Iris pigment epithelial cell (primary cell): ENCODE results near the gene DPEP2.
"Not testable (repeated sequence)": the region's sequence is repeated elsewhere in the genome, so short reads cannot be mapped to it uniquely, and the experiment has no call there.

Experiments
- DNase-seq: peaks from one replicate; pipeline ENCODE4 v3.0.0-alpha.2; 2011; ENCODE audit warnings: low read depth

The DPEP2 gene, protein sequence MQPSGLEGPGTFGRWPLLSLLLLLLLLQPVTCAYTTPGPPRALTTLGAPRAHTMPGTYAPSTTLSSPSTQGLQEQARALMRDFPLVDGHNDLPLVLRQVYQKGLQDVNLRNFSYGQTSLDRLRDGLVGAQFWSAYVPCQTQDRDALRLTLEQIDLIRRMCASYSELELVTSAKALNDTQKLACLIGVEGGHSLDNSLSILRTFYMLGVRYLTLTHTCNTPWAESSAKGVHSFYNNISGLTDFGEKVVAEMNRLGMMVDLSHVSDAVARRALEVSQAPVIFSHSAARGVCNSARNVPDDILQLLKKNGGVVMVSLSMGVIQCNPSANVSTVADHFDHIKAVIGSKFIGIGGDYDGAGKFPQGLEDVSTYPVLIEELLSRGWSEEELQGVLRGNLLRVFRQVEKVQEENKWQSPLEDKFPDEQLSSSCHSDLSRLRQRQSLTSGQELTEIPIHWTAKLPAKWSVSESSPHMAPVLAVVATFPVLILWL

DNA sequence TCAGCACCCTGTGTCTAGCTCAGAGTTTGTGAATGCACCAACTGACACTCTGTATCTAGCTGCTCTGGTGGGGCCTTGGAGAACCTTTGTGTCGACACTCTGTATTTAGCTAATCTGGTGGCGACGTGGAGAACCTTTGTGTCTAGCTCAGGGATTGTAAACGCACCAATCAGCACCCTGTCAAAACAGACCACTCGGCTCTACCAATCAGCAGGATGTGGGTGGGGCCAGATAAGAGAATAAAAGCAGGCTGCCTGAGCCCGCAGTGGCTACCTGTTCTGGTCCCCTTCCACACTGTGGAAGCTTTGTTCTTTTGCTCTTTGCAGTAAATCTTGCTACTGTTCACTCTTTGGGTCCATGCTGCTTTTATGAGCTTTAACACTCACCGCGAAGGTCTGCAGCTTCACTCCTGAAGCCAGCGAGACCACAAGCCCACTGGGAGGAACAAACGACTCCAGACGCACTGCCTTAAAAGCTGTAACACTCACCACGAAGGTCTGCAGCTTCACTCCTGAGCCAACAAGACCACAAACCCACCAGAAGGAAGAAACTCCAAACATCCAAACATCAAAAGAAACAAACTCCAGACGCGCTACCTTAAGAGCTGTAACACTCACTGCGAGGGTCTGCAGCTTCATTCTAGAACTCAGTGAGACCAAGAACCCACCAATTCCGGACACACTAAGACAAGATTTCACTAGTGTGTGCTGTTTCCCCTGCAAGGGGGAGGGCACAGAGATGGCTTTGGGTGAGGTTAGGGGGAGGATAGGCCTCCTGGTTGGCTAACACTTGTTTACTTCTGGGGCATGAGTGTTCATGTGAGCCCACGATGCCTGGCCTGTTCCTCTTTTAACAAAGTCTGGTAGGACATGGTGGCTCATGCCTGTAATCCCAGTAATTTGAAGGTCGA is at the start of gene DPEP2:
TSS of gene DPEP2 (minus strand) at position 706 of the 910 bp plus-strand sequence. CDS start 6,272 bp downstream, outside the sequence.
- DNase-seq, result not testable (repeated sequence)

DNA sequence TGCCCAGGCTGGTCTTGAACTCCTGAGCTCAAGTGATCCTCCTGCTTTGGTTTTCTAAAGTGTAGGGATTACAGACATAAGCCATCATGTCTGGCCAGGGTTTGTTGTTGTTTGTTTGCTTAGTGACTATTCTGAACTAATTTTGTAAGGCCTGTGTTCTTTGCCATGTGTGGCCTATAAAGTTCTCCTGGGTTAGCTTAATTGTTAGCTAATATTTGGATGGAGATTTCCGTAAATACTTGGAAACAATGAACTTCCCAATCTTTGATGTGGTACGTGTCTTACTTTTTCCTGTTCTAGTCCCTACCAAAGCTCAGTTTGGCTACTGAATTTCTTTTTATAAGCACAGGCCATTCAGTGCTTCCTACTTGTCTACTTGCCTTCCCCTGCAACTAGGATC is 48.7 kb upstream of the DPEP2 start:
- DNase-seq, result no peak

DNA sequence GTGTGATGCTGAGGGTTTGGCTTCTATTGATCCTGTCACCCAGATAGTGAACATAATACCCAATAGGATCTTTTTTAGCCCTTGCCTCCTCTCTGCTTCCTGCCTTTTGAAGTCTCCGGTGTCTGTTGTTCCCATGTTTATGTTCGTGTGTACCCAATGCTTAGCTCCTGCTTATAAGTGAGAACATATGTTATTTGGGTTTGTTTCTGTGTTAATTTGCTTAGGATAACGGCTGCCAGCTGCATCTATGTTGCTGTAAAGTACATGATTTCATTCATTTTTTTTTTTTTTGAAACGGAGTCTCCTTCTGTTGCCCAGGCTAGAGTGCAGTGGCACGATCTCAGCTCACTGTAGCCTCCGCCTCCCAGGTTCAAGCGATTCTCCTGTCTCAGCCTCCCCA is 46.8 kb upstream of the DPEP2 start:
- DNase-seq, result no peak

DNA sequence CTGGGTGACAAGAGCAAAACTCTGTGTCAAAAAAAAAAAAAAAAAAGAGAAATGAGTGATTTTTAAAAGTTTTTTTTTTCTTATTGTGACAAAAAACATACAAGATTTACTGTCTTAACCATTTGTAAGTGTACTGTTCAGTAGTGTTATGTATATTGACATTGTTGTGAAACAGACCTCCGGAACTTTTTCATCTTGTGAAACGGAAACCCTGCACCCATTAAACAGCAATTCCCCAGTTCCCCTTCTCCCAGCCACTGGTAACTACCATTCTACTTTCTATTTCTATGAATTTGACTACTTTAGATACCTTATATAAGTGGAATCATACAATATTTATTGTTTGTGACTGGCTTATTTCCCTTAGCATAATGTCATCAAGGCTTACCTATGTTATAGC is 42.5 kb upstream of the DPEP2 start:
- DNase-seq, result no peak

DNA sequence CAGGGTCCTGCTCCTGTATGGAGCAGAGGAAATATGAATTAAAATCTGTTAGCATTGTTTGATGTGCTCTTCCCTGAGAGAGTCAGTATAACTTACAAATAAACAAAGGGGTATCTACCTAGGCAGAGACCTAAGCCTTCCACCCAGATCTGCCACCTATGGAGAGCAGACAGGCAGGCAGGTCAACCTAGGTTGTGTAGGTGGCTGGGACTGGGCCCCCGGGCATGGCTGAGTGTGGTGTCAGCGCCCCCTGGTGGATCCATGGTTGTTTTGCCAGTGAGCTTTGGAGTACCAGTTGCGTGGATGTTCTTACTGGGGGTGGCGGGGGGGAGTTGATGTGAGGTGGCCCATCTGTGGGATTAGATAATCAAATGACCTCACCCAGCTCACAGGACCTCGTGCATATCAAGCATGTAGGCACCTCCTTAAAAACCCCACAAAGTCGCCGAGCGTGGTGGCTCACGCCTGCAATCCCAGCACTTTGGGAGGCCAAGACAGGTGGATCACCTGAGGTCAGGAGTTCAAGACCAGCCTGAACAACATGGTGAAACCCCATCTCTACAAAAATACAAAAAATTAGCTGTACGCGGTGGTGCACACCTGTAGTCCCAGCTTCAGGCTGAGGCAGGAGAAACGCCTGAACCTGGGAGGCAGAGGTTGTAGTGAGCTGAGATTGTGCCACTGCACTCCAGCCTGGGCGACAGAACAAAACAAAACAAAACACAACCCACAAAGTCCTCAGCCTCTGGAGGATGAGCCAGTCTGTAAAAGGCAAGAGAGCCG is 41.4 kb upstream of the DPEP2 start:
- DNase-seq, result peak; percentile 57

DNA sequence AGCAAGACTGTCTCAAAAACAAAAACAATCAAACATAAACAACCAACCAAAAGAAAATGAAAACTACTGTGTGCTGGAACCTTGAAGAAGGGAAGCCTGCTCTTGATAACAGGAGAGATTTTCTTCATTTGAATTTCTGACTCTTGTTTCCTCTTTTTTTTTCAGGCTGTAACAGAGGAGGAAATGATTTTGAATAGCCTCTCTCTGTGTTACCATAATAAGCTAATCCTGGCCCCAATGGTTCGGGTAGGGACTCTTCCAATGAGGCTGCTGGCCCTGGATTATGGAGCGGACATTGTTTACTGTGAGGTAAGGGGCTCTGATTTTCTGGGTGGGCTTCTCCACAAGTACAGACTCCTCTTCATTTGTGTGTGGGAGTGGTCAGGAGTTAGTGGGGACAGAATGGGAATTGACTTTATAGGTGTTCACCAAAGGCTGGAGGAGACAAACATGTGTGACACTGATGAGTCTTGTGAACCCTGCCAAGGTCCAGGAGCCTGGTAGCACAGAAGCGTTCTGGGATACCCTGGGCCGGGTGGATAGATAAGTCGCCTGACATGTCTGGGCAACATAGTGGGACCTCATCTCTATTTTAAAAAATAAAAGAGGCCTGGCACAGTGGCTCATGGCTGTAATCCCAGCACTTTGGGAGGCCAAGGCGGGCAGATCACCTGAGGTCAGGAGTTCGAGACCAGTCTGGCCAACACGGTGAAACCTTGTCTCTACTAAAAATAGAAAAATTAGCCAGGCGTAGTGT is 38.7 kb upstream of the DPEP2 start:
- no peak for DNase-seq

DNA sequence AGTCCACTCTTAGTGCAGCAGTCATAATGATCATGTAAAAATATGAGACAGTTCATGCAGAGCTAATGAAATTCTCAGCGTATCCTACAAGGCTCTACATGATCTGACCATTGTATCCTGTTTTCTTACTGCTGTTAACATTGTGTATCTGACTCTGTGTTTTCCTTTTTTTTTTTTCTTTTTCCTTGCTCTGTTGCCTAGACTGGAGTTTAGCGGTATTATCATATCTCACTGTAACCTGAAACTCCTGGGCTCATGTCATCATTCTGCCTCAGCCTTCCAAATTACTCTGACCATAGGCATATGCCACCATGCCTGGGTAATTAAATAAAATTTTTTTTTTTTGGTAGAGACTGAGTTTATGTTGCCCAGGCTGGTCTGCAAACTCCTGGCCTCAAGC is 35.9 kb upstream of the DPEP2 start:
- DNase-seq, result no peak

DNA sequence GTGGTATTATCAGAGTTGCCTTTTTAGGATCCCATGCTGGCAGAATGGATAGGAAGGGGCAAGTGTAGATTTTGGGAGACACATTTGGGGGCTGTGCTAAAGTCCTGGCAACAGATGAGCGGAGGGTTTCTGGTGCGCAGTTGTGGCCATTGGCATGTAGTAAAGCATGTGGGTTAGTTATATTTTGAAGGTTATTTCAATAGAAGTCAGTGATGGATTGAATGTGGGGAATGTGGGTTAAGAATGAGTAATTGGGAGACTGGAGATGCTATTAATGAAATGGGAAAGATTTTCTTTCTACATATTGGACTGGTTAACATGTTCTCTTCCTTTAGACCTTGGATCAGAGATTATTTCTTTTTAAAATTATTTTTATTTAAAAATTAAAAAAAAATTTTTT is 33.8 kb upstream of the DPEP2 start:
- no peak for DNase-seq

DNA sequence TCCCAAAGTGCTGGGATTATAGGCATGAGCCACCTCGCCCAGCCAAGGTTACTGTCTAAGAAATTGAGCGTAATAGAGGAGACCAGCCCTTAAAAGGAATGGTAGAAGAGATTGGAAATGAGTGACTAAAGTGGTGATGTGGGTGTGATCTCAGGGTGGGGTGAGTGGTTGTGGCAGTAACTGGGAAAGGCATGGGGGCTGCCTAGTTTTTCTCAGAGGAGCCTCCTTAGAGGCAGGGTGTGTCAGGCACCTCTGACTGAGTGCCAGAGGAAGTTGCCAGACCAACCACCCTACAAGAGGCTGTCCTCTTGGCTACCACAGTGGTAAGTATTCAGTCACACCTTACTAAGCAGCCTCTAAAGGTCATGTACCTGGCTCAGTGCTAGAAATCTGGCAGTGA is 32.7 kb upstream of the DPEP2 start:
- DNase-seq, result peak; percentile 14

DNA sequence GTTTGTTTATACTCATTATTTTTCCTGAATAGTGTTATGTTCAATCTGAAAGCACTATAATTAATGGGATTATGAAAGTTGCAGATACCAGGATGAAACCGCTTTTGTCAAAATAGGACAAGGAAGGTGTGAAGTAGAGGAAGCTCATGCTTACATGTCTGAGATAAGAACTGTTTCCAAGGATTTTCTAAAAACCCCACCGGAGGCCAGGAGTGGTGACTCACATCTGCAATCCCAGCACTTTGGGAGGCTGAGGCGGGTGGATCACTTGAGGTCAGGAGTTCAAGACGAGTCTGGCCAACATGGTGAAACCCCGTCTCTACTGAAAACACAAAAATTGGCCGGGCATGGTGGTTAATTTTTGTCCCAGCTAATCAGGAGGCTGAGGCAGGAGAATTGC is 30.8 kb upstream of the DPEP2 start:
- peak; percentile 81 for DNase-seq

DNA sequence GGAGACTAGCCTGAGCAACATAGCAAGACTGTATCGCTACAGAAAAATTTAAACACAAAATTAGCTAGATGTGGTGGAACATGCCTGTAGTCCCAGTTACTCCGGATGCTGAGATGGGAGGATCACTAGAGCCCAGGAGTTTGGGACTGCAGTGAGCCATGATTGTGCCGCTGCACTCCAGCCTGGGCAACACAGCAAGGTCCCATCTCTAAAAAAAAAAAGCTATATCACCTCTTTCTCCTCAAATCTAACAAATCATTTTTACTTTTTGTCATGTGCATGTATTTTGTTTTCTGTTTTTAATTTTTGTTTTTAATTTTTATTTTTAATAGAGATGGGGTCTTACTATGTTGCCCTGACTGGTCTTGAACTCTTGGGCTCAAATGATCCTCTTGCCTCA is 29.7 kb upstream of the DPEP2 start:
- DNase-seq, result no peak

DNA sequence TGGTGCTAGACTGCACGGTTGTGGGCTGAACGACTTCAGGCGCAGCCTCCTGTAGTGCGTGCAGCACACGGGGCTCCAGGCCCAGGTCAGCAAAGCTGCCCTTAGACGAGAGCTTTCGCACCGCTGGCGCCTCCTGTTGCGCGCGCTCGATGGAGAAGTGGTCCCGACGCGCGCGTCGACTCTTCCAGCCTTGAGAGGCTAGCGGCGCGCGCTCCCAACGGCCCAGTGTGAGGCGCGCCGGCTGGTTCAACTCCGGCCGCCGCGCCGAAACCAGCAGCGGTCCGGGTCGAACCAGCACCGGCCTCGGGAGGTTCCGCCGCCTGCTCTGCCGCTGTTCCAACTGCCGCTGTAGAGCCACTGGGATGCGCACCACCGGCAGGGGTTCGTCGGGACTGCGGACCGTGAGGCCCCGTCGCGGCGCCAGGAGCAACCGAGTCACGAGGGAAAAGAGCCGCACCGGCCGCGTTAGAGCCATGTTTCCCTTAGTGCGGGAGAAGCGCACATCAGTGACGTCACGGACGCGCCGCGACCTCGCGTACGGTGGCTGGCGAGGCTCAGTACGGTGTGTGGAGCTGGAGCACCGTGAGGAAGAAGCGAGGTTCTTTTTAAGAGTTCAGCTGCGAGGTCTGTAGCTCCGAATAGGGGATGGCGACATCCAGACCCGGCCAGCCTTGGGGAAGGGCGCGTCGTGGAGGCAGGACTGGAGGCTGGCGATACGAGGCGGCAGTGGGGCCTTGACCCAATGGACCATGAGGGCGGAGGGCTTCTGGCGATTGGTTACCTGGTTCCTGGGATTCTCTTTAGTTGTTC is 23.6 kb upstream of the DPEP2 start, which contains the start of the genes DDX28 and DUS2:
TSS of gene DDX28 (minus strand) at position 505 of the 810 bp plus-strand sequence. CDS start at position 475, 30 bp downstream.
TSS of gene DUS2 (plus strand) at position 557 of the 810 bp plus-strand sequence. CDS start 14,740 bp downstream, outside the sequence.
- DNase-seq, result peak; percentile 94

DNA sequence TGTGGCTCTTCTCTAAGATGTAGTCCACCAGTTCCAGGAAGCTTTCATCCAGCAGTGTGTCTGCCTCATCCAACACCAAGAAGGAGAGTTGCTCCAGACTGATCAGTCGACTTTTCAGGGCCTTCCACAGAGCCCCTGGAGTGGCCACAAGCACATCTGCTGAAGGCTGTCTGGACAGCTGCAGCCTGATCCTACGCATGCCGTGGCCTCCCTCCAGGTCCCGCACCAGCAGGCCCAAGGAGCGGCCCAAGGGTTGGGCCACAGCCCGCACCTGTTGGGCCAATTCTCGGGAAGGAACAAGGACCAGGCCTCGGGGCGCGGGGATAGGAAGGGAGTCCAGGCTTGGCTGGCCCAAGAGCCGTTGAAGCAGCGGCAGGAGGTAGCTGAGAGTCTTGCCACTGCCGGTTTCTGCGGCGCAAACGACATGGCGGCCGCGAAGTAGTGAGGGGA is 23.0 kb upstream of the DPEP2 start:
- DNase-seq, result no peak

DNA sequence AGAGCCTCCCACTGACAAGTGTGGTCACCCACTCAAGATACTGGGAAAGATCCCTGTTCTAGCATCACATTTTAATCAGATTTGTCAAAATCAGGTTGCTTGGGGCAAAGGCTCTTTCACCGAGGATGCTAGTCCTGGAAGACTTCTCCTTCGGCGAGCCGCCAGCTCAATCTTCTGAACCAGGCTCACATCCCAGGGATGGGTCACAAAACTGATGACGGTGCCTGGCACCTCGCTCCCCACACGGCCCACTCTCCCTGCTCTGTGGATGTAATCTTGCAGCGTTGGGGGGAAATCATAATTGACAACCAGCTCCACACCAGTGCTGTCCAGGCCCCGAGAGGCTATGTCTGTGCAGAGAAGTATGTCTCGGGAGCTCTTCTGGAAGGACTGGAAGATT is 22.2 kb upstream of the DPEP2 start:
- DNase-seq, result no peak

DNA sequence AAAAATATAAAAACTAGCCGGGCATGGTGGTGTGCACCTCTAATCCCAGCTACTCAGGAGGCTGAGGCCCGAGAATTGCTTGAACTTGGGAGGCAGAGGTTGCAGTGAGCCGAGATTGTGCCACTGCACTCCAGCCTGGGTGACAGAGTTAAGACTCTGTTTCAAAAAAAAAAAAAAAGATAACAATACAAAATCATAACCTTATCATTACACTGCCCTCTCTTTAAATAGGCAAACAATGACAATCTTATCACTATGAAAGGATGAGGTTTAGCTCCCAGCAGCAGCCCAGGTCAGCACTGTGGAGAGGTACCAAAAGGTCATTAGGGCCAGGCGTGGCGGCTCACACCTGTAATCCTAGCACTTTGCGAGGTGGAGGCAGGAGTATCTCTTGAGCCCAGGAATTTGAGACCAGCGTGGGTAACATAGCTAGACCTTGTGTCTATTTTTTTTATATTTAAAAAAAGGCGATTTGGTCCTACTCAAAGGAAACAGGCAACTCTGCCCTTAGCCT is 19.9 kb upstream of the DPEP2 start:
- DNase-seq, result no peak

DNA sequence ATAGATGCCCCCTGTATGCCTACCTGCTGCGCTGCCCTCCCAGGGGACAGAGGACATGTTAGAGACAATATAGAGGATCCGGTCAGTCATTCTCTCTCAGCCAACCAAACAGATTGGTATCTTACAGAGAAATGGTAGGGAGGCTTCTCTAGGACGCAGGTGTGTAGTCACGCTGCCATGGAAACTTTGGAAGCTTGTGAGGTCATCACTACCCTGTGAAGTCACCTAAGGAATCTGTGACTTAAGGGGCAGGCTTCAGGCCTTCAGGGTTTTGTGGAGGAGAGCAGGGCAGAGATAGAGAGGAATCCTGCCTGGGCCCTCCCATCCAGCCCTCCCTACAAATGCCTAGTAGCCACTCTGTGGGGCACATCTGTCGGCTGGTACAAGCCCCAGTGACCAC is 16.4 kb upstream of the DPEP2 start, which contains the start of gene DPEP2NB:
TSS of gene DPEP2NB (minus strand) at position 231 of the 400 bp plus-strand sequence. CDS start at position 90, 141 bp downstream.
- no peak for DNase-seq

DNA sequence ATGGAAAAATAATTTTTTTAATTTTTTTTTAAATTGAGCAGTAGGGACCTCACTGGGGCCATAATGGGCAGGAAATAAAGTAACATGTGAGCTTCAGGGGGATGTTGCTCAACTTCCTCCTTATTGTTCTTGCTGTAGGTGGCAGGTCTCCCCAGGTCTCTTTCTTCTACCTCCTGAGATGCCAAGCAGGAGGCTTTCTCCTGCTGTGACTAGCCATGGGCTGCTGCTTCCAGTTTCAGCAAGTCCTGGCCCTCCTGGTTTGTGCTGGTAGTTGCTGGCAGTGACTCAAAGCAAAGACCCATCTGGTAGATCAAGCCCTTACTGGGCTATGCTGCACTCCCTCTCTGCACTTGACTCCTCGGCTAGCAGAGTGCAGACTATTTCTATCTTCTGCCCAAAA is 14.2 kb upstream of the DPEP2 start:
- DNase-seq, result no peak

DNA sequence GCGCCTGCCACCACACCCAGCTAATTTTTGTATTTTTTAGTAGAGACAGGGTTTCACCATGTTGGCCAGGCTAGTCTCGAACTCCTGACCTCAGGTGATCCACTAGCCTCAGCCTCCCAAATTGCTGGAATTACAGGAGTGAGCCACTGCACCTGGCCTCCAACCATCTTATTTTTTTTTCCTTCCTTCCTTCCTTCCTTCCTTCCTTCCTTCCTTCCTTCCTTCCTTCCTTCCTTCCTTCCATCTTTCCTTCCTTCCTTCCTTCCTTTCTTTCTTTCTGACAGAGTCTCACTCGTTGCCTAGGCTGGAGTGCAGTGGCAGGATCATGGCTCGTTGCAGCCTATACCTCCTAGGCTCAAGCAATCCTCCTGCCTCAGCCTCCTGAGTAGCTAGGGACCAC is 10.6 kb upstream of the DPEP2 start:
- DNase-seq, result not testable (repeated sequence)

DNA sequence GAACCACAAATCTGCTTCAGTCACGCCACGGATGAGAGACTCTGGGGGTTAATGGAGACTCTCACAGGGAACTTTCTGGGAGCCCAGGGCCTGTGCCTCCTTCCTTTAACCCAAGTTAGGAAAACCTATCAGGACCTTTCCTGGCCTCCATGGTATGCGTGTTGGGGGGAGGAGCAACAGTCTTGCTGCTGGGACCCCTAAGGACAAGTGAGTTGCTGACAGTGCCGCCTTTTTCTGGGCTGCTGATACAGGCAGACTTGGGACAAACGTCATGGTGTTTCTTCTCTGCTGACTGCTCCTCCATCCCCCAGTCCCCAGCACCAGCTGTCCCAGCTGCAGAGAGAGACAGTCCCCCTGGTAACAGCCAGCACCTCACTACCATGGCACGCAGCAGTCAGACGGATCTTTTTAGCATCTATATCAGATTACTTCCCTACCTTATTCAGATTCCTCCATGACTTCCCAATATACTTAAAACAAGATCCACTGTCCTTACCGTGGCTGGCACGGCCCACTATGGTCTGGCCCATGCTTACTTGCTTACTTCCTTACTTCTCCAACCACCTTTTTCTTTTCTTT is 10.0 kb upstream of the DPEP2 start:
- no peak for DNase-seq
